H1 (cell line): ENCODE data around the gene SUPT4H1. TPM values are rescaled to one million over a fixed set of nuclear protein-coding genes. Genes with fewer than 3 reads are reported as not detected.

ENCODE experiments used
- CTCF ChIA-PET: fragments of 300-600 bp; sonication (Branson Sonifier 250); formaldehyde crosslinking; loops from one replicate; lab custom pipeline; 2021; ENCODE audit not compliant: partially characterized antibody; lab: Charles Lee
- POLR2A ChIA-PET: fragments of 300-600 bp; sonication (Branson Sonifier 250); formaldehyde crosslinking; loops from one replicate; lab custom pipeline; 2021; ENCODE audit warnings: inconsistent platforms; ENCODE audit not compliant: partially characterized antibody; lab: Charles Lee
- DNase-seq, 2 experiments: peaks; one replicate each; pipeline versions ENCODE4 v3.0.0 to v3.0.0-alpha.2; 2010 to 2022; ENCODE audit warnings: low spot score in 2 of 2, low read depth in 1 of 2, mixed read lengths in 1 of 2
- FAIRE-seq: peaks from 2 replicates; lab custom pipeline; 2011; peaks lifted over from hg19 to GRCh38; lab: Jason Lieb, UNC
- H2AFZ ChIP-seq: 2 replicates; pipeline ENCODE4 v1.8.1; 2012; ENCODE audit warnings: low read length, inconsistent platforms
- H2AK5ac ChIP-seq: 2 replicates; pipeline ENCODE4 v1.6.1; 2013; ENCODE audit warnings: low read depth, low read length
- H2BK120ac ChIP-seq: replicated peaks from 2 replicates; pipeline ENCODE3; 2013; ENCODE audit warnings: low read depth, low read length, inconsistent platforms
- H2BK12ac ChIP-seq: 2 replicates; pipeline ENCODE4 v1.6.1; 2013; ENCODE audit warnings: low read depth, low read length
- H2BK15ac ChIP-seq: 2 replicates; pipeline ENCODE4 v1.6.1; 2013; ENCODE audit warnings: low read length
- H2BK20ac ChIP-seq: 2 replicates; pipeline ENCODE4 v1.6.1; 2013; ENCODE audit warnings: low read length
- H2BK5ac ChIP-seq: 2 replicates; pipeline ENCODE4 v1.6.1; 2013; ENCODE audit warnings: low read depth, low read length
- H3K14ac ChIP-seq: 2 replicates; pipeline ENCODE4 v1.6.1; 2013; ENCODE audit warnings: inconsistent platforms; ENCODE audit not compliant: insufficient read length
- H3K18ac ChIP-seq: 2 replicates; pipeline ENCODE4 v1.6.1; 2013; ENCODE audit warnings: low read length; ENCODE audit errors: extremely low read depth
- H3K23ac ChIP-seq: 2 replicates; pipeline ENCODE4 v1.6.1; 2013; ENCODE audit warnings: inconsistent platforms; ENCODE audit not compliant: insufficient read length
- H3K23me2 ChIP-seq: 2 replicates; pipeline ENCODE4 v1.6.1; 2013; ENCODE audit warnings: low read depth, low read length
- H3K27ac ChIP-seq: 2 replicates; pipeline ENCODE4 v1.6.1; 2011; ENCODE audit warnings: low read depth, low read length, inconsistent platforms
- H3K27me3 ChIP-seq, 4 experiments: replicated peaks in 1 of 4; 1 replicate in 1 of 4; 2 replicates in 3 of 4; pipeline versions ENCODE4 v1.6.1 to v1.8.1; 2011 to 2013; ENCODE audit warnings: low read length in 3 of 4, mild to moderate bottlenecking in 3 of 4, inconsistent platforms in 2 of 4, mixed read lengths in 2 of 4, moderate library complexity in 1 of 4; ENCODE audit not compliant: control insufficient read depth in 3 of 4, insufficient read depth in 3 of 4; ENCODE audit errors: extremely low read depth in 1 of 4
- H3K36me3 ChIP-seq, 4 experiments: 2 replicates each; pipeline versions ENCODE4 v1.6.1 to v1.8.1; 2011 to 2013; ENCODE audit warnings: mild to moderate bottlenecking in 4 of 4, low read length in 3 of 4, moderate library complexity in 2 of 4, control low read depth in 1 of 4, inconsistent platforms in 1 of 4; ENCODE audit not compliant: insufficient read depth in 4 of 4, control insufficient read depth in 2 of 4
- H3K4ac ChIP-seq: replicated peaks from 2 replicates; pipeline ENCODE3; 2013; ENCODE audit warnings: low read length, low read depth, mixed read lengths, inconsistent platforms; ENCODE audit not compliant: insufficient read length
- H3K4me1 ChIP-seq, 4 experiments: replicated peaks in 1 of 4; 1 replicate in 1 of 4; 2 replicates in 3 of 4; pipeline versions ENCODE4 v1.6.1 to v1.8.1; 2011 to 2013; ENCODE audit warnings: low read length in 3 of 4, inconsistent platforms in 2 of 4, mixed read lengths in 1 of 4; ENCODE audit not compliant: insufficient read depth in 4 of 4, control insufficient read depth in 3 of 4
- H3K4me2 ChIP-seq, 2 experiments: 2 replicates each; pipeline versions ENCODE4 v1.6.1 to v1.8.1; 2011 to 2013; ENCODE audit warnings: low read depth in 2 of 2, low read length in 2 of 2, control low read depth in 1 of 2, inconsistent platforms in 1 of 2, mild to moderate bottlenecking in 1 of 2; ENCODE audit not compliant: insufficient read depth in 1 of 2
- H3K4me3 ChIP-seq, 4 experiments: fragments of 200-600, 300-600 bp in 1 of 4; sonication (generic), shearing (Covaris generic), sonication (Bioruptor Twin) in 1 of 4; 2 replicates each; pipeline versions ENCODE4 v1.5.1 to v1.8.1; 2011 to 2016; ENCODE audit warnings: low read length in 4 of 4, low read depth in 3 of 4, control low read depth in 2 of 4, inconsistent platforms in 2 of 4, mild to moderate bottlenecking in 2 of 4, mixed read lengths in 1 of 4, moderate library complexity in 1 of 4; ENCODE audit not compliant: insufficient read depth in 2 of 4; ENCODE audit errors: extremely low read depth in 1 of 4
- H3K56ac ChIP-seq: replicated peaks from 2 replicates; pipeline ENCODE3; 2013; ENCODE audit warnings: low read depth, mild to moderate bottlenecking, mixed read lengths, low read length, inconsistent platforms; ENCODE audit not compliant: insufficient read length
- H3K79me1 ChIP-seq: 2 replicates; pipeline ENCODE4 v1.6.1; 2013; ENCODE audit warnings: low read depth, low read length, control low read depth
- H3K79me2 ChIP-seq, 2 experiments: 2 replicates each; pipeline versions ENCODE4 v1.6.1 to v1.8.1; 2012 to 2013; ENCODE audit warnings: low read length in 2 of 2, mild to moderate bottlenecking in 2 of 2, inconsistent platforms in 1 of 2; ENCODE audit not compliant: insufficient read depth in 2 of 2, control insufficient read depth in 1 of 2
- H3K9ac ChIP-seq, 4 experiments: replicated peaks in 1 of 4; 1 replicate in 1 of 4; 2 replicates in 3 of 4; pipeline versions ENCODE4 v1.6.1 to v1.8.1; 2011 to 2013; ENCODE audit warnings: low read depth in 3 of 4, low read length in 3 of 4, control low read depth in 2 of 4, mild to moderate bottlenecking in 2 of 4, moderate library complexity in 2 of 4, inconsistent platforms in 1 of 4; ENCODE audit errors: extremely low read depth in 1 of 4
- H3K9me3 ChIP-seq, 2 experiments: 2 replicates each; pipeline versions ENCODE4 v1.6.1 to v1.8.1; 2012 to 2013; ENCODE audit warnings: mild to moderate bottlenecking in 2 of 2, moderate library complexity in 2 of 2, control low read depth in 1 of 2, inconsistent platforms in 1 of 2, low read depth in 1 of 2, low read length in 1 of 2, mixed read lengths in 1 of 2; ENCODE audit not compliant: insufficient read depth in 2 of 2
- H4K20me1 ChIP-seq, 2 experiments: replicated peaks in 1 of 2; 2 replicates each; pipeline versions ENCODE3 to v1.8.1; 2011 to 2013; ENCODE audit warnings: inconsistent platforms in 2 of 2, low read length in 2 of 2, mild to moderate bottlenecking in 1 of 2; ENCODE audit not compliant: insufficient read depth in 2 of 2, control insufficient read depth in 1 of 2
- H4K5ac ChIP-seq: 2 replicates; pipeline ENCODE4 v1.6.1; 2013; ENCODE audit warnings: low read length, low read depth, mixed read lengths, inconsistent platforms; ENCODE audit not compliant: insufficient read length
- H4K8ac ChIP-seq: 2 replicates; pipeline ENCODE4 v1.8.0; 2013; ENCODE audit warnings: mild to moderate bottlenecking, moderate library complexity, low read length, inconsistent platforms; ENCODE audit not compliant: insufficient read depth; ENCODE audit errors: extremely low read depth
- H4K91ac ChIP-seq: replicated peaks from 2 replicates; pipeline ENCODE3; 2013; ENCODE audit warnings: low read length, mixed read lengths, inconsistent platforms; ENCODE audit not compliant: insufficient read length
- CHD1 ChIP-seq: IDR thresholded peaks from 2 replicates; pipeline ENCODE4 v1.6.1; 2012; ENCODE audit warnings: low read depth, low read length, improper control_type of control experiment
- EGR1 ChIP-seq: IDR thresholded peaks from 2 replicates; pipeline ENCODE4 v1.6.1; 2011; ENCODE audit warnings: low read depth, low read length, borderline replicate concordance
- EP300 ChIP-seq, 2 experiments: IDR thresholded peaks; 1 replicate in 1 of 2; 2 replicates in 1 of 2; pipeline ENCODE4 v1.6.1; 2011 to 2012; ENCODE audit warnings: low read depth in 2 of 2, low read length in 2 of 2, mild to moderate bottlenecking in 2 of 2, borderline replicate concordance in 1 of 2, inconsistent platforms in 1 of 2, moderate library complexity in 1 of 2
- EZH2 ChIP-seq: fragments of 200-600 bp; sonication (generic); IDR thresholded peaks from 2 replicates; pipeline ENCODE4 v1.7.1; 2012; ENCODE audit warnings: low read depth, mild to moderate bottlenecking, moderate library complexity, low read length, inconsistent platforms; ENCODE audit not compliant: severe bottlenecking
- GABPA ChIP-seq: IDR thresholded peaks from 2 replicates; pipeline ENCODE4 v1.6.1; 2011; ENCODE audit warnings: mild to moderate bottlenecking, low read length, moderate library complexity, borderline replicate concordance; ENCODE audit not compliant: insufficient read depth
- POU5F1 ChIP-seq: IDR thresholded peaks from 2 replicates; pipeline ENCODE4 v1.6.1; 2011; ENCODE audit warnings: low read depth, mild to moderate bottlenecking, low read length, moderate library complexity
- RAD21 ChIP-seq, 2 experiments: IDR thresholded peaks in 1 of 2; conservative IDR thresholded peaks in 1 of 2; 2 replicates each; pipeline ENCODE4 v1.6.1; 2011; ENCODE audit warnings: low read depth in 2 of 2, low read length in 2 of 2, improper control_type of control experiment in 1 of 2, inconsistent platforms in 1 of 2, mild to moderate bottlenecking in 1 of 2, moderate library complexity in 1 of 2
- RFX5 ChIP-seq: IDR thresholded peaks from 2 replicates; pipeline ENCODE4 v1.6.1; 2011; ENCODE audit warnings: low read depth, low read length, improper control_type of control experiment, borderline replicate concordance
- SP1 ChIP-seq: IDR thresholded peaks from 2 replicates; pipeline ENCODE4 v1.6.1; 2011; ENCODE audit warnings: low read depth, low read length
- TAF1 ChIP-seq: IDR thresholded peaks from 2 replicates; pipeline ENCODE4 v1.6.1; 2011; ENCODE audit warnings: mild to moderate bottlenecking, low read depth, low read length
- ZNF274 ChIP-seq: IDR thresholded peaks from 2 replicates; pipeline ENCODE4 v1.7.0; 2012; ENCODE audit warnings: low read length, borderline replicate concordance; ENCODE audit errors: extremely low read depth
- WGBS, 2 experiments: shearing (Covaris generic) in 1 of 2; methylation state at CpG; one replicate each; pipeline versions ENCODE4 v1.1.6 to v1.1.7; 2013 to 2015; ENCODE audit warnings: low lambda C conversion rate in 2 of 2, mixed read lengths in 2 of 2, inconsistent platforms in 1 of 2, low coverage in 1 of 2, missing lambda C conversion rate in 1 of 2; ENCODE audit not compliant: insufficient replicate concordance in 2 of 2, insufficient coverage in 1 of 2, insufficient read length in 1 of 2; ENCODE audit errors: extremely low coverage in 1 of 2, missing lambda C conversion rate in 1 of 2; 5-methylcytosine and 5-hydroxymethylcytosine counted together
- polyA plus RNA-seq, 7 experiments: library from polyadenylated mRNA; depleted of rRNA in 3 of 7; stranded (reverse) in 5 of 7; unstranded in 2 of 7; fragments of >200 nt in 5 of 7; fragments of 200-250 nt in 2 of 7; gene quantifications; 1 replicate in 5 of 7; 2 replicates in 1 of 7; 4 replicates in 1 of 7; pipeline versions ENCODE4 v1.2.1 to v1.2.3, GENCODE V29; 2011 to 2013; ENCODE audit warnings: missing spikeins in 2 of 7, mixed read lengths in 2 of 7
- total RNA-seq: library from RNA; stranded (reverse); fragmentation: NEBNext Ultra II Directional; extraction: Animal tissue kit (Norgen Biotek cat#: 25700); gene quantifications from 2 replicates; pipeline ENCODE4 v1.2.1, GENCODE V29; 2021
- TF ChIP-seq, protein P1 (sequence below): IDR thresholded peaks from 2 replicates; pipeline ENCODE4 v1.6.1; 2012; ENCODE audit warnings: inconsistent platforms

The SUPT4H1 gene
- total and polyA plus RNA-seq, 2 of the 8 experiments (the other 6 are each of a cell fraction or from before 2014, with no cell fraction given), result 112 to 143 TPM

GRCh38 chr17:58394534-58395223, 42.7 kb upstream of the SUPT4H1 start:
- peaks cover 0 to 2% (median under 1%) of the 10 kb centered on the region in 4 experiments; a peak in 2 of 7 replicates for H3K4me1 ChIP-seq
- DNase-seq (no peak), FAIRE-seq (no peak)
- H3K79me1 ChIP-seq, result no peaks in the 10 kb centered on the region
- H3K36me3 ChIP-seq, result no peaks in the 10 kb centered on the region
- no peak overlapping the region for H2BK5ac ChIP-seq
- no peak overlapping the region for H2AK5ac ChIP-seq
- H3K4me3 ChIP-seq, result no peak overlapping the region
- H2AFZ ChIP-seq, result no peak overlapping the region
- H3K79me2 ChIP-seq, result no peaks in the 10 kb centered on the region
- CTCF ChIA-PET, result interaction anchor here (0.9 to 1.6 kb wide), 3 partner anchors 23 to 57 kb away, joined by 4 to 5 read pairs (median 4); partner anchors contain the start of gene RNF43
- H3K18ac ChIP-seq, result no peak overlapping the region
- no peak overlapping the region for H2BK15ac ChIP-seq
- H2BK120ac ChIP-seq, result no peak overlapping the region
- H4K91ac ChIP-seq, result no peak overlapping the region
- H3K56ac ChIP-seq, result no peak overlapping the region
- no peak overlapping the region for H3K27ac ChIP-seq
- POLR2A ChIA-PET, result interaction anchor here (1.2 to 1.7 kb wide), 2 partner anchors 10 to 89 kb away, joined by 3 read pairs; no protein-coding TSS in a partner anchor
- H3K9me3 ChIP-seq, result no peaks in the 10 kb centered on the region
- H3K9ac ChIP-seq, result no peak overlapping the region
- no peak overlapping the region for H2BK12ac ChIP-seq
- no peak overlapping the region for H4K5ac ChIP-seq
- 89% methylated on average over 3 of the region's 3 CpGs; no CpG with 5 or more reads in 1 of the 2 experiments for WGBS, 2 experiments
- no peaks in the 10 kb centered on the region for H4K20me1 ChIP-seq
- no peaks in the 10 kb centered on the region for H3K23me2 ChIP-seq
- H3K23ac ChIP-seq, result no peak overlapping the region
- no peak overlapping the region for H3K14ac ChIP-seq
- H3K4me2 ChIP-seq, result no peak overlapping the region
- no peak overlapping the region for H3K4ac ChIP-seq
- H2BK20ac ChIP-seq, result no peak overlapping the region
- no peak overlapping the region for H4K8ac ChIP-seq
- peaks cover 6 to 27% (median 19%) of the 10 kb centered on the region in 4 experiments; a peak in 6 of 7 replicates for H3K27me3 ChIP-seq
- TF ChIP-seq RFX5 (no peak), SP1 (no peak), RAD21 (IDR thresholded peaks at IDR 0.05 in 1 of 2, conservative IDR thresholded peaks at IDR 0.05 in 1 of 2; ENCODE audit: low read depth in 2 of 2, low read length in 2 of 2) (no peak), GABPA (no peak), EZH2 (no peak), ZNF274 (no peak), EGR1 (no peak), TAF1 (no peak), EP300 (IDR thresholded peaks at IDR 0.05; ENCODE audit: borderline replicate concordance in 1 of 2, low read depth in 2 of 2, low read length in 2 of 2) (no peak), POU5F1 (no peak), CHD1 (no peak)
- TF ChIP-seq, protein P1, sequence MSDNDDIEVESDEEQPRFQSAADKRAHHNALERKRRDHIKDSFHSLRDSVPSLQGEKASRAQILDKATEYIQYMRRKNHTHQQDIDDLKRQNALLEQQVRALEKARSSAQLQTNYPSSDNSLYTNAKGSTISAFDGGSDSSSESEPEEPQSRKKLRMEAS, result no peak
